Cardiac fibroblast (primary cell): ENCODE results near the gene CD1E.

Experiments
- DNase-seq, 2 donors: peaks; one replicate each; pipeline versions ENCODE4 v3.0.0 to v3.0.0-alpha.2; 2010; ENCODE audit warnings: low read depth in 2 of 2
- H3K4me3 ChIP-seq, 2 donors: replicated peaks in 1 of 2; 1 replicate in 1 of 2; 2 replicates in 1 of 2; pipeline ENCODE4 v1.5.1; 2011; ENCODE audit warnings: low read depth in 2 of 2, low read length in 2 of 2, mild to moderate bottlenecking in 2 of 2, moderate library complexity in 1 of 2
- TF ChIP-seq, protein P1 (sequence below): IDR thresholded peaks from one replicate; pipeline ENCODE4 v1.5.1; 2011; ENCODE audit warnings: low read depth, mild to moderate bottlenecking, low read length, inconsistent platforms

Gene CD1E

DNA sequence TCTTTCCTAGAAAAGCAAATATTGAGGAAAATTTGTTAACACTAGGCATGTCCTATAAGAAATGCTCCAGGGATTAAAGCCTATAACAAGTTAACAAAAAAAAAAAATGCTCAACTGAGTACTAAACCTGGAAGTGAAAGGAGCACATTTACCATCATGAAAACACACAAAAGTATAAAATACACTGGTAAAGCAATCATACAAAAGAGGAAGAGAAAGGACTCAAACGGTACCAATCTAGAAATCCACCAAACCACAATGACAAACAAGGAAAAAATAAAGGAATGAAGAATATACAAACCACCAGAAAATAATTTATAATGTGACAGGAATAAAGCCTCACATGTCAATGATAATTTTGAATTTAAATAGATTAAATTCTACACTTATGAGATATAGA, 21.2 kb downstream of the CD1E start:
- DNase-seq: no peak
- TF ChIP-seq, protein P1, sequence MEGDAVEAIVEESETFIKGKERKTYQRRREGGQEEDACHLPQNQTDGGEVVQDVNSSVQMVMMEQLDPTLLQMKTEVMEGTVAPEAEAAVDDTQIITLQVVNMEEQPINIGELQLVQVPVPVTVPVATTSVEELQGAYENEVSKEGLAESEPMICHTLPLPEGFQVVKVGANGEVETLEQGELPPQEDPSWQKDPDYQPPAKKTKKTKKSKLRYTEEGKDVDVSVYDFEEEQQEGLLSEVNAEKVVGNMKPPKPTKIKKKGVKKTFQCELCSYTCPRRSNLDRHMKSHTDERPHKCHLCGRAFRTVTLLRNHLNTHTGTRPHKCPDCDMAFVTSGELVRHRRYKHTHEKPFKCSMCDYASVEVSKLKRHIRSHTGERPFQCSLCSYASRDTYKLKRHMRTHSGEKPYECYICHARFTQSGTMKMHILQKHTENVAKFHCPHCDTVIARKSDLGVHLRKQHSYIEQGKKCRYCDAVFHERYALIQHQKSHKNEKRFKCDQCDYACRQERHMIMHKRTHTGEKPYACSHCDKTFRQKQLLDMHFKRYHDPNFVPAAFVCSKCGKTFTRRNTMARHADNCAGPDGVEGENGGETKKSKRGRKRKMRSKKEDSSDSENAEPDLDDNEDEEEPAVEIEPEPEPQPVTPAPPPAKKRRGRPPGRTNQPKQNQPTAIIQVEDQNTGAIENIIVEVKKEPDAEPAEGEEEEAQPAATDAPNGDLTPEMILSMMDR: no peak

DNA sequence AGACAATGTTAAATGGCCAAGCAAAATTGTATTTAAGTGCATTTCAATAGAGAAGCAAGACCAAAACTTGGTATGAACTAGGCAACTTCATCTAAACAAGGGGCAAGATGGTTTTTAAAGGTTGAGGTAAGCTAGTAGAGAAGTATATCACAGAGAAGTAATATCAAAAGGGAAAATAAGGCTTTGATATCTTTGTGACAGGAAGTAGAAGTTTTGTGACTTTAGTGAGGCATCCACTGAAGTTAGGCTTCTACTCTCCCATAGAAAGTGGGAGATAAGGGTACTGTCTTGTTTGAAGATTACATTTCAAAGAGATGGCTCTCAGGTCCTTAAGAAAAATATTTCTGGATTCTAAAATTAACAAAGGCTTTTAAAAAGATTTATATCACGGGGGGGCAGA, 36.6 kb downstream of the CD1E start:
- H3K4me3 ChIP-seq: no peak overlapping the region
- TF ChIP-seq, protein P1: no peak
- no peak for DNase-seq

More for the DNA sequence above, 21.2 kb downstream of the CD1E start:
- H3K4me3 ChIP-seq: no peak overlapping the region

DNA sequence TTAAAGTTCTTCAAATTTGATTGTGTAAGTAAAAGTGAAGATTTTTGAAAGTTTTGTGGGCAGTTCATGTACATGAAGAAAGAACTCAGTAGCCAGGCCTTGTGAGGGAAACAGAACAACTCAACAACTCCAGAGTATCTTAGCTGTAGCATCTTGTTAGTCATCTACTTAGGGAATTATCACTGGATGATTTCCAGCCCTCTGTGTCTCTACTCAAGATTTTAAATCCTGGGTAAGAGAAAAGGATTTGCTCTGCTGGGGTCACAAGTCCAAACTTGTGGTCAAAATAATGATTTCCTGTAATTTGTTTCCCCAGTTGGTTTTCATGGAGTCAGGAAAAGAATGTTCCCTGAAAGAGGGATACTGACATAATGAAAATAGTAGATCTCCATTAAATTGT, 37.4 kb downstream of the CD1E start:
- H3K4me3 ChIP-seq: no peak overlapping the region
- TF ChIP-seq, protein P1: no peak
- no peak for DNase-seq

DNA sequence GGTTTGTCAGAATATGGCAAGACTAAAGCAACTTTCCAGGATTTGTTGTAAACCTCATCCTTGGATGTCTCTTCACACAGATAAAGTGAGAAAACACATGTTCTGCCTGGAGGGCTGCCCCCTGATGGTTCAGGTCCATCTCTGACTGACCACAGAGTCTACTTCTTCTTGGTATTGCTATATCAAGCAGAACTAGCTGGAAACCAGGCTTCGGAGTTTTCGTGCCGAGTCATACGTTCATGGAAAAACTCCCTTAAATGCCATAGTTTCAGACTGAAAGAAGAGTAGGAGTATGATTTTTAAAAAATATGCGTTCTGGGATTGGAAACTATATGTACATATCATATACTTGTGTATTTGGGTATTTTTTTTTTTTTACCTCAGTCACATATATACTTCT, 39.8 kb downstream of the CD1E start:
- no peak for DNase-seq
- H3K4me3 ChIP-seq: no peak overlapping the region
- TF ChIP-seq, protein P1: no peak

DNA sequence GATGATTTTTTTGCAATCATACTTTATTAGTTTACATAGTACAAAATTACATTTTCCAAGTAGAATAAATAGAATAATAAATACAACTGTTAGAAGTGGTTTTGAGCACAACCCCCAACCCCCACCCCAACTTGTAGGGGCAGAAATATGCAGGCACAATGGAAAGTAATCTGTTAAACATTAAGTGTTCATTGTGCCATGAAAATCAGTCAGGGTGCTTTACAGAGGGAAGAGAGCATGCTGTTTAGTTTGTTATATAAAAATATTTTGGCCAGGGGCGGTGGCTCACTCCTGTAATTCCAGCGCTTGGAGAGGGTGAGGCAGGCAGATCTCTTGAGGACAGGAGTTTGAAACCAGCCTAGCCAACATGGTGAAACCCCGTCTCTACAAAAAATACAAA, 43.0 kb downstream of the CD1E start:
- TF ChIP-seq, protein P1: no peak
- no peak for DNase-seq
- H3K4me3 ChIP-seq: no peak overlapping the region

DNA sequence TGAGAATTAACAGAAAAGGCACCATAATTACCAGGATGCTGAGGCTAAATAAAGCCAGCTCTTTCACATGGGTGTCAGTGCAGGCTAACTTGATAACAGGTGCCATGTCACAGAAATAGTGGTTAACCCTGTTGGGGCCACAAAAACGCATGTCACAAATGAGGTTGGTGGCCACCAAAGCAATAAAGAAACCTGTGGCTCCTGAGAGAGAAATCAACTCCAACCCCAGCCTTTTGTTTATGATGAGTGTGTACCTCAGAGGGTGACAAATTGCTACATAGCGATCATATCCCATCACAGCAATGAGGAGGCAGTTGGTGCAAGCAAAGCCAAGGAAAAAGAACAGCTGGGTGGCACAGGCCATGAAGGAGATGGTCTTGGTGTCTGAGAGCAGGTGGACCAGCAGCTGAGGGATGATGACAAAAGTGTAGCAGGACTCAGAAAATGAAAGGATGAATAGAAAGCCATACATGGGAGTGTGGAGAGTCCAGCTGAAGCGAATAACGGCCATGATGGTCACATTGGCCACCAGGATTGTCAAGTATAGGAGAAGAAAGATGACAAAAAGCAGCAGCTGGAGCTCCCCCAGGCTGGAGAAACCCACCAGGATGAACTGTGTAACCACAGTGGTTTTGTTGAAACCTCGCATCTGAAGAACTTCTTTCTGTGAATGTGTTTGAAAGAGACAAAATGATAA, 45.3 kb downstream of the CD1E start, which contains the start of gene OR10T2:
Gene OR10T2 (minus strand): TSS at position 649 of the 697 bp plus-strand sequence. CDS start 0 bp downstream, at position 649.
- no peak within 1 kb of the TSS for H3K4me3 ChIP-seq
- DNase-seq: no peak
- TF ChIP-seq, protein P1: no peak

GRCh38 chr1:158400871-158401270, 47.2 kb downstream of the CD1E start:
- no peak overlapping the region for H3K4me3 ChIP-seq
- TF ChIP-seq, protein P1: no peak
- no peak for DNase-seq
